Dermis lymphatic vessel endothelial cell (primary cell): ENCODE measurements around the gene MEA1. TPM values are rescaled to one million over a fixed set of nuclear protein-coding genes. Genes with fewer than 3 reads are reported as not detected.

Experiments
- total RNA-seq: library from RNA; depleted of rRNA; stranded (reverse); fragments of >200 nt; gene quantifications from 2 replicates; pipeline ENCODE4 v1.2.1, GENCODE V29; 2014

Gene MEA1
- total RNA-seq: 36.4 and 37.4 TPM in 2 replicates

GRCh38 chr6:43013843-43014433, at the start of gene MEA1, which contains the start of gene KLHDC3:
MEA1 (minus strand) TSS chr6:43013946; CDS start chr6:43013813, 133 bp downstream.
KLHDC3 (plus strand) TSS chr6:43014249; CDS start chr6:43017193, 2,944 bp downstream.

GRCh38 chr6:43059168-43060033, 45.7 kb upstream of the MEA1 start, which contains the start of the genes KLC4 and MRPL2:
KLC4 (plus strand) TSS chr6:43059631; CDS start chr6:43061336, 1,705 bp downstream.
MRPL2 (minus strand) TSS chr6:43059434; CDS start chr6:43059381, 53 bp downstream.

GRCh38 chr6:43053545-43054205, 39.9 kb upstream of the MEA1 start, which contains the start of gene CUL7:
CUL7 (minus strand) TSS chr6:43053851; CDS start chr6:43052788, 1,063 bp downstream.

GRCh38 chr6:43021270-43022047, 7.7 kb upstream of the MEA1 start, which contains the start of gene RRP36:
RRP36 (plus strand) TSS chr6:43021623; CDS start chr6:43021655, 32 bp downstream.

GRCh38 chr6:42984001-42984923, 29.5 kb downstream of the MEA1 start, which contains the start of gene PPP2R5D:
PPP2R5D (plus strand) TSS chr6:42984570; CDS start chr6:42984678, 108 bp downstream.

GRCh38 chr6:42978839-42979522, 34.8 kb downstream of the MEA1 start, which contains the start of gene PEX6:
PEX6 (minus strand) TSS chr6:42979181; CDS start chr6:42979150, 31 bp downstream.

Other genes starting within 250 kb of the MEA1 start
- gene BICRAL, start 231.9 kb downstream of the MEA1 start, total RNA-seq: 5.1 and 5.8 TPM in 2 replicates
- gene RPL7L1, start 134.3 kb downstream of the MEA1 start, total RNA-seq: 96.3 and 122 TPM in 2 replicates
- gene PTCRA, start 97.9 kb downstream of the MEA1 start, total RNA-seq: 0.17 TPM in 1 of 2 replicates, not detected in the other
- 24.3 and 29.0 TPM in 2 replicates for gene CNPY3, start 84.5 kb downstream of the MEA1 start, total RNA-seq
- 0.11 and 0.17 TPM in 2 replicates for gene GNMT, start 53.2 kb downstream of the MEA1 start, total RNA-seq
- 11.8 and 28.6 TPM in 2 replicates for gene PEX6, start 34.8 kb downstream of the MEA1 start, total RNA-seq
- gene PPP2R5D, start 29.4 kb downstream of the MEA1 start, total RNA-seq: 22.3 and 31.3 TPM in 2 replicates
- 134 and 141 TPM in 2 replicates for gene KLHDC3, start 303 bp upstream of the MEA1 start, total RNA-seq
- 73.8 and 80.4 TPM in 2 replicates for gene RRP36, start 7.7 kb upstream of the MEA1 start, total RNA-seq
- gene CUL7, start 39.9 kb upstream of the MEA1 start, total RNA-seq: 18.4 and 23.4 TPM in 2 replicates
- gene MRPL2, start 45.5 kb upstream of the MEA1 start, total RNA-seq: 11.3 and 11.5 TPM in 2 replicates
- gene KLC4, start 45.7 kb upstream of the MEA1 start, total RNA-seq: 16.5 and 17.2 TPM in 2 replicates
- gene PTK7, start 62.4 kb upstream of the MEA1 start, total RNA-seq: 28.2 and 39.6 TPM in 2 replicates
- 11.8 TPM in 2 replicates for gene SRF, start 157.3 kb upstream of the MEA1 start, total RNA-seq
- gene CUL9, start 168.2 kb upstream of the MEA1 start, total RNA-seq: 16.9 and 17.9 TPM in 2 replicates
- gene DNPH1, start 215.5 kb upstream of the MEA1 start, total RNA-seq: 44.8 and 59.2 TPM in 2 replicates
- not detected in 2 replicates for gene TTBK1, start 229.5 kb upstream of the MEA1 start, total RNA-seq